HepG2 (cell line): ENCODE measurements around the gene WDSUB1. TPM values are rescaled to one million over a fixed set of nuclear protein-coding genes. Genes with fewer than 3 reads are reported as not detected.

ENCODE experiments used
- FOXA3 ChIP-seq: IDR thresholded peaks from 2 replicates; pipeline ENCODE4 v1.6.1; 2016; ENCODE audit warnings: missing genetic modification reagents, missing compliant biosample characterization
- HOXD1 ChIP-seq: sonication (generic); formaldehyde crosslinking; IDR thresholded peaks from 2 replicates; pipeline ENCODE4 v1.5.0; 2020; ENCODE audit warnings: missing genetic modification reagents
- JUN ChIP-seq: sonication (generic); formaldehyde crosslinking; IDR thresholded peaks from 2 replicates; pipeline ENCODE4 v1.4.0; 2020; ENCODE audit warnings: mild to moderate bottlenecking, missing genetic modification reagents
- POLR2G ChIP-seq: fragments of 200-400 bp; formaldehyde crosslinking; IDR thresholded peaks from 2 replicates; pipeline ENCODE4 v1.6.1; 2018; ENCODE audit warnings: mild to moderate bottlenecking, low read depth, low read length, moderate library complexity
- SMC3 ChIP-seq: IDR thresholded peaks from 2 replicates; pipeline ENCODE4 v1.6.1; 2011; ENCODE audit warnings: low read length, improper control_type of control experiment
- SP140L ChIP-seq: sonication (generic); formaldehyde crosslinking; IDR thresholded peaks from 2 replicates; pipeline ENCODE4 v1.4.0; 2020; ENCODE audit warnings: missing genetic modification reagents, borderline replicate concordance
- SRSF9 ChIP-seq: fragments of 200-400 bp; formaldehyde crosslinking; IDR thresholded peaks from 2 replicates; pipeline ENCODE4 v1.6.1; 2018; ENCODE audit warnings: borderline replicate concordance, mild to moderate bottlenecking, low read depth, low read length; ENCODE audit not compliant: insufficient read depth, poor library complexity, severe bottlenecking
- STAT6 ChIP-seq: sonication (generic); formaldehyde crosslinking; IDR thresholded peaks from 2 replicates; pipeline ENCODE4 v1.4.0; 2020; ENCODE audit warnings: missing genetic modification reagents, mild to moderate bottlenecking, borderline replicate concordance
- ZBTB26 ChIP-seq: IDR thresholded peaks from 2 replicates; pipeline ENCODE4 v1.6.1; 2016; ENCODE audit warnings: missing compliant biosample characterization, missing genetic modification reagents, borderline replicate concordance
- ZNF441 ChIP-seq: sonication (generic); formaldehyde crosslinking; IDR thresholded peaks from 2 replicates; pipeline ENCODE4 v1.7.0; 2021; ENCODE audit warnings: missing genetic modification reagents, borderline replicate concordance
- polyA plus RNA-seq, 8 experiments: library from polyadenylated mRNA; depleted of rRNA in 3 of 8; stranded (reverse) in 7 of 8; unstranded in 1 of 8; fragments of >200 nt; fragmentation: Illumina TruSeq in 4 of 8; extraction: Trizol in 4 of 8; gene quantifications; 2 replicates each; pipeline versions ENCODE4 v1.2.1 to v1.2.3, GENCODE V29; 2011 to 2016; ENCODE audit warnings: low read depth in 4 of 8, missing spikeins in 1 of 8, mixed read lengths in 1 of 8; ENCODE audit not compliant: insufficient read depth in 1 of 8
- total RNA-seq, 5 experiments: library from RNA; depleted of rRNA; stranded (reverse); fragments of >200 nt; fragmentation: Illumina TruSeq; extraction: Trizol; gene quantifications; 2 replicates each; pipeline ENCODE4 v1.2.3, GENCODE V29; 2016; ENCODE audit warnings: low read depth in 1 of 5
- TF ChIP-seq, protein P1 (sequence below), 2 experiments: sonication (generic) in 1 of 2; formaldehyde crosslinking in 1 of 2; IDR thresholded peaks; 2 replicates each; pipeline versions ENCODE4 v1.6.1 to v1.9.0; 2014 to 2022; ENCODE audit warnings: antibody characterized with exemption in 1 of 2, borderline replicate concordance in 1 of 2, inconsistent platforms in 1 of 2, low read depth in 1 of 2, missing genetic modification reagents in 1 of 2
- TF ChIP-seq, protein P2 (sequence below): sonication (generic); formaldehyde crosslinking; IDR thresholded peaks from 2 replicates; pipeline ENCODE4 v1.9.0; 2021; ENCODE audit warnings: missing genetic modification reagents, borderline replicate concordance
- TF ChIP-seq, protein P3 (sequence below): sonication (generic); formaldehyde crosslinking; IDR thresholded peaks from 2 replicates; pipeline ENCODE4 v1.4.0; 2020; ENCODE audit warnings: missing genetic modification reagents

The WDSUB1 gene
- total and polyA plus RNA-seq, 2 of the 13 experiments (the other 11 are each of a cell fraction or from before 2014, with no cell fraction given) = 10.1 to 10.7 TPM

- TF ChIP-seq, protein P1, sequence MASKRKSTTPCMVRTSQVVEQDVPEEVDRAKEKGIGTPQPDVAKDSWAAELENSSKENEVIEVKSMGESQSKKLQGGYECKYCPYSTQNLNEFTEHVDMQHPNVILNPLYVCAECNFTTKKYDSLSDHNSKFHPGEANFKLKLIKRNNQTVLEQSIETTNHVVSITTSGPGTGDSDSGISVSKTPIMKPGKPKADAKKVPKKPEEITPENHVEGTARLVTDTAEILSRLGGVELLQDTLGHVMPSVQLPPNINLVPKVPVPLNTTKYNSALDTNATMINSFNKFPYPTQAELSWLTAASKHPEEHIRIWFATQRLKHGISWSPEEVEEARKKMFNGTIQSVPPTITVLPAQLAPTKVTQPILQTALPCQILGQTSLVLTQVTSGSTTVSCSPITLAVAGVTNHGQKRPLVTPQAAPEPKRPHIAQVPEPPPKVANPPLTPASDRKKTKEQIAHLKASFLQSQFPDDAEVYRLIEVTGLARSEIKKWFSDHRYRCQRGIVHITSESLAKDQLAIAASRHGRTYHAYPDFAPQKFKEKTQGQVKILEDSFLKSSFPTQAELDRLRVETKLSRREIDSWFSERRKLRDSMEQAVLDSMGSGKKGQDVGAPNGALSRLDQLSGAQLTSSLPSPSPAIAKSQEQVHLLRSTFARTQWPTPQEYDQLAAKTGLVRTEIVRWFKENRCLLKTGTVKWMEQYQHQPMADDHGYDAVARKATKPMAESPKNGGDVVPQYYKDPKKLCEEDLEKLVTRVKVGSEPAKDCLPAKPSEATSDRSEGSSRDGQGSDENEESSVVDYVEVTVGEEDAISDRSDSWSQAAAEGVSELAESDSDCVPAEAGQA (IDR thresholded peaks at IDR 0.05; ENCODE audit: low read depth) = no peak
- TF ChIP-seq, protein P1 (CRISPR knock-in tag; IDR thresholded peaks at IDR 0.05; ENCODE audit: borderline replicate concordance) = no peak
- no peak; the same call in 1 of the 2 replicates for TF ChIP-seq ZBTB26
- peak; percentile 68; the same call in 1 of the 2 replicates for TF ChIP-seq STAT6
- TF ChIP-seq POLR2G = peak; percentile 98
- TF ChIP-seq SRSF9 = no peak
- TF ChIP-seq, protein P2, sequence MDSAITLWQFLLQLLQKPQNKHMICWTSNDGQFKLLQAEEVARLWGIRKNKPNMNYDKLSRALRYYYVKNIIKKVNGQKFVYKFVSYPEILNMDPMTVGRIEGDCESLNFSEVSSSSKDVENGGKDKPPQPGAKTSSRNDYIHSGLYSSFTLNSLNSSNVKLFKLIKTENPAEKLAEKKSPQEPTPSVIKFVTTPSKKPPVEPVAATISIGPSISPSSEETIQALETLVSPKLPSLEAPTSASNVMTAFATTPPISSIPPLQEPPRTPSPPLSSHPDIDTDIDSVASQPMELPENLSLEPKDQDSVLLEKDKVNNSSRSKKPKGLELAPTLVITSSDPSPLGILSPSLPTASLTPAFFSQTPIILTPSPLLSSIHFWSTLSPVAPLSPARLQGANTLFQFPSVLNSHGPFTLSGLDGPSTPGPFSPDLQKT (CRISPR knock-in tag) = no peak
- TF ChIP-seq JUN (CRISPR knock-in tag) = no peak
- TF ChIP-seq HOXD1 (CRISPR knock-in tag) = 0 out of 2 replicates have a peak, but pooled peaks have one; percentile 40
- no peak for TF ChIP-seq SMC3
- peak; percentile 71 for TF ChIP-seq ZNF441 (CRISPR knock-in tag)
- TF ChIP-seq FOXA3 (CRISPR knock-in tag) = no peak
- TF ChIP-seq SP140L (CRISPR knock-in tag) = peak; percentile 16; the same call in 1 of the 2 replicates
- TF ChIP-seq, protein P3, sequence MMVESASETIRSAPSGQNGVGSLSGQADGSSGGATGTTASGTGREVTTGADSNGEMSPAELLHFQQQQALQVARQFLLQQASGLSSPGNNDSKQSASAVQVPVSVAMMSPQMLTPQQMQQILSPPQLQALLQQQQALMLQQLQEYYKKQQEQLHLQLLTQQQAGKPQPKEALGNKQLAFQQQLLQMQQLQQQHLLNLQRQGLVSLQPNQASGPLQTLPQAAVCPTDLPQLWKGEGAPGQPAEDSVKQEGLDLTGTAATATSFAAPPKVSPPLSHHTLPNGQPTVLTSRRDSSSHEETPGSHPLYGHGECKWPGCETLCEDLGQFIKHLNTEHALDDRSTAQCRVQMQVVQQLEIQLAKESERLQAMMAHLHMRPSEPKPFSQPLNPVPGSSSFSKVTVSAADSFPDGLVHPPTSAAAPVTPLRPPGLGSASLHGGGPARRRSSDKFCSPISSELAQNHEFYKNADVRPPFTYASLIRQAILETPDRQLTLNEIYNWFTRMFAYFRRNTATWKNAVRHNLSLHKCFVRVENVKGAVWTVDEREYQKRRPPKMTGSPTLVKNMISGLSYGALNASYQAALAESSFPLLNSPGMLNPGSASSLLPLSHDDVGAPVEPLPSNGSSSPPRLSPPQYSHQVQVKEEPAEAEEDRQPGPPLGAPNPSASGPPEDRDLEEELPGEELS = no peak
Measured at GRCh38 chr2:159286709-159287441, 372 bp upstream of the WDSUB1 start (continued).
